C4-2B (cell line): ENCODE results near the gene TWF2.

ENCODE experiments used
- ZFX ChIP-seq: fragments of 450-650 bp; IDR thresholded peaks from 2 replicates; pipeline ENCODE4 v1.6.1; 2017
- TF ChIP-seq, protein P1 (sequence below): fragments of 450-650 bp; conservative IDR thresholded peaks from 2 replicates; pipeline ENCODE4 v1.5.1; 2017; ENCODE audit warnings: mild to moderate bottlenecking

DNA sequence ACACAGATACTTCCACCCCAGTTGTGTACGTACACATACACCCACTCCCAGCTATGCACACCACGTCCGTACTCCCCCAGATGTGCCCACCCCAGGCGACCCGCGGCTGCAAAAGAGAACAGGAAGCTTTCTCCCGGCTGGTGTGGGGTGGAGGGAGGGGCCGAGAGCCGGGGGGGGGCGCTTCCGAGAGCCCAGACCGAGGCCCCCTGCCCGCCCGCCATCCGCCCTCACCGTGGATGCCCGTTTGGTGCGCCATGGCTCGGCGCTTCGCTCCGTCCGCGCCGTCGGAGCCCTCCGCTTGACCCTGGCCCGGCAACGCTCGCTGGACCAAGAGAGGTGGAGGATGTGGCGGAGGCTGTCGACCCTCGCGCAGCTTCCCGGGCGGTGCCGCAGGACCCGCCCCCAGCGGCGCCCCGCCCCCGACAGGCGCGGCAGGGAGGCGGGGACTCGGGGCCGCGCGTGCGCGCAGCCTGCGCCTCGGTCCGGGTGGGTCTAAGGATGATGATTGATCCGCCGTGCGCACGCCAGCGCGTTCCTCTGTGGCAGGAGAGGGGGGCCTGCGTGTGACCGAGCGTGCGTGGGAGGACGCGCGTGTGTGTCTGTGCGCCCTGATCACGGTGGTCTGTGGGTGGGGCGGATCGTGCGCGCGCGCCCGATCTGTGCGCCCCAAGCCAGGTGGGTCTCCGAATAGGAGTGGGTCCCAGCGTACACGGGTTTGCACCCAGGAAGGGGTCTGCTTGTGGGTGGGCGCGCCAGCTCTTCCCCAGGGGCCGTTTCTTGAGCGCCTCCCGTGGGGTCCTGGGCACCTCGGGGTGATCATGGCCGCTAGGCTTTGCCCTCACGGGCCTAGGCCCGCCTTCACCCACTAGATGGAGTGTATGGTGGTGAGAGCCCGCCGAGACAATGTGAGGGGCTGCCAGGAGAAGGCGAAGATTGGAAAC is at the start of gene TWF2:
- TF ChIP-seq, protein P1, sequence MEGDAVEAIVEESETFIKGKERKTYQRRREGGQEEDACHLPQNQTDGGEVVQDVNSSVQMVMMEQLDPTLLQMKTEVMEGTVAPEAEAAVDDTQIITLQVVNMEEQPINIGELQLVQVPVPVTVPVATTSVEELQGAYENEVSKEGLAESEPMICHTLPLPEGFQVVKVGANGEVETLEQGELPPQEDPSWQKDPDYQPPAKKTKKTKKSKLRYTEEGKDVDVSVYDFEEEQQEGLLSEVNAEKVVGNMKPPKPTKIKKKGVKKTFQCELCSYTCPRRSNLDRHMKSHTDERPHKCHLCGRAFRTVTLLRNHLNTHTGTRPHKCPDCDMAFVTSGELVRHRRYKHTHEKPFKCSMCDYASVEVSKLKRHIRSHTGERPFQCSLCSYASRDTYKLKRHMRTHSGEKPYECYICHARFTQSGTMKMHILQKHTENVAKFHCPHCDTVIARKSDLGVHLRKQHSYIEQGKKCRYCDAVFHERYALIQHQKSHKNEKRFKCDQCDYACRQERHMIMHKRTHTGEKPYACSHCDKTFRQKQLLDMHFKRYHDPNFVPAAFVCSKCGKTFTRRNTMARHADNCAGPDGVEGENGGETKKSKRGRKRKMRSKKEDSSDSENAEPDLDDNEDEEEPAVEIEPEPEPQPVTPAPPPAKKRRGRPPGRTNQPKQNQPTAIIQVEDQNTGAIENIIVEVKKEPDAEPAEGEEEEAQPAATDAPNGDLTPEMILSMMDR: no peak; the same call in 1 of the 2 replicates
- peak; percentile 67 for TF ChIP-seq ZFX
